Sciatic nerve (tissue), 2 donors: ENCODE measurements around the gene RANBP10. TPM values are rescaled to one million over a fixed set of nuclear protein-coding genes. Genes with fewer than 3 reads are reported as not detected.
"Not testable (repeated sequence)": the region's sequence is repeated elsewhere in the genome, so short reads cannot be mapped to it uniquely, and the experiment has no call there.

ENCODE experiments used
- ATAC-seq: fragments of 200-7000 bp; cut with Tn5 transposase; one replicate; pipeline ENCODE4 v1.9.1; 2020; ENCODE audit warnings: mild to moderate bottlenecking, moderate library complexity
- DNase-seq: peaks from one replicate; pipeline ENCODE4 v3.0.0-alpha.2; 2020; ENCODE audit warnings: low spot score
- intact Hi-C: fragments of 100-400 bp; cut with DNase I; formaldehyde crosslinking; loops from one replicate; pipeline ENCODE4 v1.14.2; 2022
- total RNA-seq: library from RNA; stranded (reverse); fragmentation: NEBNext Ultra II Directional; extraction: Animal tissue kit (Norgen Biotek cat#: 25700); gene quantifications from one replicate; pipeline ENCODE4 v1.2.1, GENCODE V29; 2021
- donor health status: DM: no; HTN: no; CAD: no.
- donor health status: DM: no; HTN: no; CAD: no.

Gene RANBP10
- total RNA-seq, 1 donor from 2014 or later = 21.7 TPM

- intact Hi-C loops = no loop called here
- ATAC-seq (no peak), DNase-seq (no peak)
Observed at GRCh38 chr16:67702130-67702529, 104.2 kb downstream of the RANBP10 start.

DNA sequence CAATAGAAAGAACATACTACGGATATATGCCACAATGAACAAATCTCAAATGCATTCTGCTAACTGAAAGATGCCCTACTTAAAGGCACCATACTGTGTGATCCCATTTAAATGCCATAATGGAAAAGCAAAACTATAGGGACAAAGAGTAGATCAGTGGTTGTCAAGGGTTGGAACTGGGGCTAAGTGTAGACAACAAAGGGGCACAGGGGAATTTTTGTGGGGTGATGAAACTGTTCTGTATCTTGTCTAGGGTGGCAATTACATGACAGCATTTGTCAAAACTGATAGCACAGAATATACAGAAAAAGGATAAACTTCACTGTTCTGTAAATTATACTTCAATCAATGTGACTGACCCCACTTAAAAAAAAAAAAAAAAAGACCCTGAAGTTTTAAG, 104.9 kb downstream of the RANBP10 start:
- DNase-seq (no peak), ATAC-seq (no peak)
- intact Hi-C loops = no loop called here

GRCh38 chr16:67699265-67699664, 107.1 kb downstream of the RANBP10 start:
- DNase-seq (no peak), ATAC-seq (no peak)
- intact Hi-C loops = no loop called here

DNA sequence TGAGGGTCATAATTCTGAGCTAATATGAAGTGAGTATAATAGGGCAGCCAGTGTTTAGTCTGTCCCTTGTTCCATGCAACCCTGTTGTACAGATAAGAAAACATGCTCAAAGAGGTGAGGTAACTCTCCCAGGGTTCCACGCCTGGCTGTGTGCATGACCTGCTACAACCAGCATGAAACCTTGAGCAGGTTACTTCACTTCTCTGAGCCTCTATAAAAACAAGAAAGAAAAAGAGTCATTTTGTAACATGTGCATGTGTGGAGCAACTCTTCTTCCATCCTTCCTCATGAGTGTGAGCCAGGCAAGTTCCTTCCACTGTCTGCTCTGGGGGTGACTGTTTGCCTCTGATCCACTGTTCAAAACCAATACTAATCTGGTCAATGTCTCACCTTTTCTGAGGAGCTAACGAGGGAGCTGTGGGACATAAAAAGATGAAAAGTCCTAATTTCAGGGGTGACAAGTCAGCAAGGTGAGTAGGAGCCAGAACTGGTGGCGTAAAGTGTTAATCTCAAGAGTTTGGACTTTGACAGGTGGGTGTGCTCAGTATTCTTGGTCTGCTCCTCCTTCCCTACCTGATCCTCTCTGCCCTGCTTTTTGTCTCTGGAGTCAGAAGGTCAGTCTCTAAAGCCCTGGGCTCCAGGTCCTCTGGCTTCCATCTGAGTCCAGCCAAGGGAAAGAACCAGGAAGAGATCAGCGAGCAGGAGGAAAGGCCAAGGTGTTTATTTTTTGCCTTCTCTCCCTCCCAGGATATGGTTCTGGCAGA, 108.8 kb downstream of the RANBP10 start:
- intact Hi-C loops = no loop called here
- DNase-seq = no peak
- ATAC-seq = no peak

DNA sequence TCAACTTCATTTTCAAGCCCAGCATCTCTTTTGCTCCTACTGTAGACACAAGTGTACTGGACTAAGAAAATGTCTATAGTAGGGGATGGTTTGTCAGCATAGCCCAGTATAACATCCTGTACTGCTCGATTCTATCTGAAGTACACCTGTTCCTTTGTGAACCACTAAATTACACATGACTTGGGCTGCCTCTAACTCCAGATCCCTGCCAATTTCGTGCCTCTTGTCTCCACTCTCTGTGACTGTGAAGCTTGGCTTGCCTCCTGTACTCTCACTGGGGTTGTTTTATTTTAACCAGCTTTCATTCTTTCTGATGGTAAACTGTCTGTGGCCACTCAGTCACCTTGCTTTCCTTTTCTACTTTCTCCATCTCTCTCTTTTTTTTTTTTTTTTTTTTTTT, 111.7 kb downstream of the RANBP10 start:
- ATAC-seq = no peak
- intact Hi-C loops = no loop called here

DNA sequence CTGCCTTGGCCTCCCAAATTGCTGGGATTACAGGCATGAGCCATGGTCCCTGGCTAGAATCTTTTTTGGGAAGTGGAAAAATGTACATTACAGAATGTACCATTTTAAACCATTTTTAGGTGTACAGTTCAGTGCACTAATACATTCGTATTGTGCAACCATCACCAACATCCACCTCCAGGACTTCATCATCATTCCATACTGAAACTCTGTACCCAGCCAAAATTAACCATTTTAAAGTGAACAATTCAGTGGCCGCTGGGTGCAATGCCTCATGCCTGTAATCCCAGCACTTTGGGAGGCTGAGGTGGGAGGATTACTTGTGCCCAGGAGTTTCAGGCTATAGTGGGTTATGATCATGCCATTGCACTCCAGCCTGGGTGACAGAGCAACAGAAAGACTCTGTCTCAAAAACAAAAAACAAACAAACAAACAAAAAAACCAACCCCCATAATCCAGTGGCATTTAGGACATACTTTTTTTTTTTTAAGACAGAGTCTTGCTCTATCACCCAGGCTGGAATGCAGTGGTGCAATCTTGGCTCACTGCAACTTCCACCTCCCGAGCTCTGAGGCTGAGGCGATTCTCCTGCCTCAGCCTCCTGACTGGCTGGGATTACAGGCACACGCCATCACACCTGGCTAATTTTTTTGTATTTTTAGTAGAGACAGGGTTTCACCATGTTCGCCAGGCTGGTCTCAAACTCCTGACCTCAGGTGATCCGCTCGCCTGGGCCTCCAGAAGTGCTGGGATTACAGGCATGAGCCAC, 112.7 kb downstream of the RANBP10 start:
- DNase-seq, ATAC-seq, intact Hi-C loops: not testable (repeated sequence)

More for the DNA sequence above, 111.7 kb downstream of the RANBP10 start:
- DNase-seq = no peak

- ATAC-seq = no peak
- intact Hi-C loops = no loop called here
Observed at GRCh38 chr16:67685388-67686112, 120.8 kb downstream of the RANBP10 start.

GRCh38 chr16:67683767-67684166, 122.6 kb downstream of the RANBP10 start:
- ATAC-seq (no peak), DNase-seq (no peak)
- intact Hi-C loops = no loop called here

More at GRCh38 chr16:67685388-67686112, 120.8 kb downstream of the RANBP10 start:
- no peak for DNase-seq

DNA sequence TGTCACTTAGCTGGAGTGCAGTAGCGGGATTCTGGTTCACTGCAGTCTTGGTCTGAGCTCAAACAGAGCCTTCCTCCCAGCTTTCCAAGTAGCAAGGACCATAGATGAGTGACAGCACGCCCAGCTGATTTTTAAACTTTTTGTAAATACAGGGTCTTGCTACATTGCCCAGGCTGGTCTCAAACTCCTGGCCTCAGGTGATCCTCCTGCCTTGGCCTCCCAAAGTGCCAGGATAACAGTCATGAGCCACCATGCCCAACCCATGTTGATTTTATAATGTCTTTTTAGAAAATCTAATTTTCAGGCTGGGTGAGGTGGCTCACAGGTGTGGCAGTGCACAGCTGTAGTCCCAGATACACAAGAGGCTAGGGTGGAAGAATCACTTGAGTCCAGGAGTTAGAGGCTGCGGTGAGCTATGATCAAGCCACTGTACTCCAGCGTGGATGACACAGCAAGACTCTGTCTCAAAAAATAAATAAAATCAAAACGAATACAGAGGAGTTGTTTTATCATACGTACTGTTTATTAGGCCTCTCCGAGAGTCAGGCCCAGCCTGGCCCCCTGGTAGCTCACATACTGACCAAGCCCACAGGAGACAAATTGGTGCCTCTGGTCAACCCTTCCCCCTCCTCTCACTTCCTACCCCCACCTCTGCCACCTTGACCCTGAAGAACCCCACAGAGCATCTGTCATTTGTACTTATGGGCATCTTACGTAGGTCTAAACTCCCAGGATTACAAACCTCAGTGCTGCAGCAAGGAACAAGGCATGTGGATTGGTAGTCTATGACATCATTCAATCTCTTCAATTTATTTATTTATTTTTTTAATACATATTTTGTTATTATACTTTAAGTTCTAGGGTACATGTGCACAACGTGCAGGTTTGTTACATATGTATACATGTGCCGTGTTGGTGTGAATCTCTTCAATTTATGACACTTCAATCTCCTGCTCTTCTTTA, 126.1 kb downstream of the RANBP10 start:
- DNase-seq (no peak), ATAC-seq (no peak)
- intact Hi-C loops = no loop called here

DNA sequence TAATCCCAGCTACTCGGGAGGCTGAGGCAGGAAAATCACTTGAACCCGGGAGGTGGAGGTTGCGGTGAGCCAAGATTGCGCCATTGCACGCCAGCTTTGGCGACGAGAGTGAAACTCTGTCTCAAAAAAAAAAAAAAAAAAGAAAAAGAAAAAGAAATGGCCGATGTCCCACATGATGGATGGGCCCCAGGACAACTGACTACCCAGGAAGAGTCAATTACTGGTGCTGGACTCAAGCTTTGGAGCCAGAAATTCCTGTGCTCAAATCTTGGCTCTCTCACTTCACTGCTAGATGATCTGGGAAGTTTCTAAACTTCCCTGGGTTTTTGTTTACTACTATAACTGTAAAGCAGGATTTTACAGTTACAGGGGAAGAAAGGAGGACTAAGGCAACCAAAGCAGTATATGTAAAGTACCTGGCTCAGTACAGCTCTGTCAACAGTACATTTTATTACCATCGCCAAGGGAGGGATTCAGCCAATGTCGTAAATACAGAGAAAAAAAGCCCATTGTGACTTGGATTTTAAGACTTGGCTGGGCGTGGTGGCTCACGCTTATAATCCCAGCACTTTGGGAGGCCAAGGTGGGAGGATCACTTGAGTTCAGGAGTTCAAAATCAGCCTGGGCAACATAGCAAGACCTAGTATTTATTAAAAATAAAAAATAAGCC, 127.9 kb downstream of the RANBP10 start:
- DNase-seq = no peak
- intact Hi-C loops = no loop called here
- no peak for ATAC-seq

- DNase-seq = no peak
- intact Hi-C loops = no loop called here
- no peak for ATAC-seq
Observed at GRCh38 chr16:67677712-67678111, 128.6 kb downstream of the RANBP10 start.

GRCh38 chr16:67676939-67677338, 129.4 kb downstream of the RANBP10 start:
- intact Hi-C loops = no loop called here
- ATAC-seq = no peak

DNA sequence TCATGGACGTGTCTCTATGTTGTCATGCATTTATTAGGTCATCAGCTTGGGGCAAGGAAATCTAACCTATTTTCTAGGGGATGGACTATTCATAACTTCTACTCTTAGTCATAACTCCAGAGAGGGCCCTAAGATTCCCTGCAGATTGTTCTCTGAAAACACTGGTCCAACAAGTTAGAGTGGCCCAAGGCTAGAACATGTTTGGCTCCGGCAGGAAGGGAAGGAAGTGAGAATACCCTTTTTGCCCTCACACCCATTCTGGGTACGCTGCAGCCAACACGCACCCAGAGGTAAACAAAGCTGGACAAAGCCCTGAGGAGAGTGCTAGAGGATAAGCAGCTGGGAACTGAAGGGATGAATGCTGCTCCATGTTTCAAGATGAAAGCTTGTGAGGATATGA, 129.8 kb downstream of the RANBP10 start:
- no peak for DNase-seq
- intact Hi-C loops = no loop called here
- ATAC-seq = no peak

More at GRCh38 chr16:67676939-67677338, 129.4 kb downstream of the RANBP10 start:
- no peak for DNase-seq

DNA sequence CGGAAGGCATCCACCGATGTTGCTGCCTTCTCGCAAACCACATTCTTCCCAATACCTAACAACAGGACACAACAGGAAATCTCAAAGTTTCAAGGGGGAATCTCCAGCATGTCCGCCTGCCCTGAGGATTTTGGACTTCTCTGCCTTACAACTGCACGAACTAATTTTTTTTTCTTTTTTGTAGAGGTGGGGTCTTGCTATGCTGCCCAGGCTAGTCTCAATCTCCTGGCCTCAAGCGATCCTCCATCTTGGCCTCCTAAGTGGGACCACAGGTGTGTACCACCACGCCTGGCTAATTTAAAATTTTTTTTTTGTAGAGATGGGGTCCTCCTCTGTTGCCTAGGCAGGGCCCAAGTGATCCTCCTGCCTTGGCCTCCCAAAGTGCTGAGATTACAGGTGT, 130.4 kb downstream of the RANBP10 start:
- DNase-seq (no peak), ATAC-seq (no peak)
- intact Hi-C loops = no loop called here

- ATAC-seq (no peak), DNase-seq (no peak)
- intact Hi-C loops = no loop called here
Observed at GRCh38 chr16:67675579-67675935, 130.8 kb downstream of the RANBP10 start.

GRCh38 chr16:67674851-67675578, 131.3 kb downstream of the RANBP10 start:
- ATAC-seq (no peak), DNase-seq (no peak)
- intact Hi-C loops = no loop called here

DNA sequence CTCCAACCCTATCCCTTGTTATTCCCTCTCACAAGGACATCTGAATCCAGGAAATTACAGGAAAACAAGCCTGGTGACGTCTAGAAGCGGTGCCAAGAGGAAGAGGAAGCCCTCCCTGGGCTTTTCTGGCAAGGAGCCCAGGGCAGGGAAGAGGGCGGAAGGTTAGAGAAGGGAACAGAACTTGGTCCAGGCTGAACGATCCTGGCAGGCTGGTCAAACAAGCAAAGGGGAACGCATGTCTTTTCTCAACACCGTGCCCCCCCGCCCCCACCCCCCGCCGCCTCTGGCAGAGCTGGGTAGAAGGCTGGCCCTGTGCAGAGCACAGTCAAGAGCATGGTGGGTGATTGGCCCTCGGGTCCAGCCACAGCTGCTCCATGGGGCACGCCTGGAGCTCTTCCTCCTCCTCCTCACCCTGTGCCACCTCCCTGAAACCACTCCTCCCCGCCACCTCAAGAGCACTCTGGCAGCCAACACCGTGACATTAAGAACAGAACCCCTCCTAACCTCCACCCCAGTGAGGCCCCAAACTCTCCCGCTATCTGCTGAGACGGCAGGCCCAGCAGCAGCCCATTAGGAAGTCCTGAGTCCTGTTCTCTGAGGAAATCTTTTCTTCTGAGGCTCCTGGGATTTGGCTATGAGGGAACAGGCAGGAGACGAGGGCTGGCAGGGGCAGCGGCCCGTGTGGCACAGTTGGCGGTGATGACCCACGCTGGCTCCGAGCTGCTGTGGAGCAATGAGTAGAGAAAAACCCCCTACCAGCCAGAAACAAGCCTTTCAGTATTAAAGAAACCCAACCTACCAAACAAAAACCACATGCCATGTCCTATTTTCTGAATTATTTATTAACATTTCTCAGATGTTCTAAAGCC, 132.4 kb downstream of the RANBP10 start:
- intact Hi-C loops = no loop called here
- peak; percentile 83 for DNase-seq
- ATAC-seq = peak; percentile 67
